Measurements from ENCODE around the gene MRGPRF. TPM values are rescaled to one million over a fixed set of nuclear protein-coding genes. Genes with fewer than 3 reads are reported as not detected.

The MRGPRF gene
- total RNA-seq, 1 donor from 2014 or later, result 2.9 TPM

GRCh38 chr11:68997124-68997994, 15.7 kb downstream of the MRGPRF start:
- no peak overlapping the region for H3K4me3 ChIP-seq (ENCODE audit: low read depth, low read length)
- no peak for TF ChIP-seq CTCF (conservative IDR thresholded peaks at IDR 0.05; ENCODE audit: low read depth, low read length)
- no peak for DNase-seq (ENCODE audit: low read depth)

GRCh38 chr11:68996376-68997123, 16.5 kb downstream of the MRGPRF start:
- no peak overlapping the region for H3K4me3 ChIP-seq (ENCODE audit: low read depth, low read length)
- no peak for TF ChIP-seq CTCF (conservative IDR thresholded peaks at IDR 0.05; ENCODE audit: low read depth, low read length)
- DNase-seq (ENCODE audit: low read depth), result no peak

GRCh38 chr11:68994894-68995285, 18.2 kb downstream of the MRGPRF start:
- no peak for TF ChIP-seq CTCF (conservative IDR thresholded peaks at IDR 0.05; ENCODE audit: low read depth, low read length)
- DNase-seq (ENCODE audit: low read depth), result no peak
- H3K4me3 ChIP-seq (ENCODE audit: low read depth, low read length), result no peak overlapping the region

GRCh38 chr11:68994161-68994893, 18.7 kb downstream of the MRGPRF start:
- DNase-seq (ENCODE audit: low read depth), result no peak
- no peak overlapping the region for H3K4me3 ChIP-seq (ENCODE audit: low read depth, low read length)
- TF ChIP-seq CTCF (conservative IDR thresholded peaks at IDR 0.05; ENCODE audit: low read depth, low read length), result no peak

GRCh38 chr11:68993546-68993945, 19.5 kb downstream of the MRGPRF start:
- no peak for DNase-seq (ENCODE audit: low read depth)
- TF ChIP-seq CTCF (conservative IDR thresholded peaks at IDR 0.05; ENCODE audit: low read depth, low read length), result peak; percentile 15
- H3K4me3 ChIP-seq (ENCODE audit: low read depth, low read length), result no peak overlapping the region

GRCh38 chr11:68992743-68993255, 20.2 kb downstream of the MRGPRF start:
- TF ChIP-seq CTCF (conservative IDR thresholded peaks at IDR 0.05; ENCODE audit: low read depth, low read length), result no peak

More at GRCh38 chr11:68992743-68993255, 20.2 kb downstream of the MRGPRF start:
- H3K4me3 ChIP-seq (ENCODE audit: low read depth, low read length), result no peak overlapping the region
- no peak for DNase-seq (ENCODE audit: low read depth)

Data from epithelial cell of proximal tubule (primary cell).